H1 (cell line): ENCODE measurements around the gene PCGF3. TPM values are rescaled to one million over a fixed set of nuclear protein-coding genes. Genes with fewer than 3 reads are reported as not detected.
"Not testable (repeated sequence)": the region's sequence is repeated elsewhere in the genome, so short reads cannot be mapped to it uniquely, and the experiment has no call there.

Source experiments
- CTCF ChIA-PET: fragments of 300-600 bp; sonication (Branson Sonifier 250); formaldehyde crosslinking; loops from one replicate; lab custom pipeline; 2021; ENCODE audit not compliant: partially characterized antibody; lab: Charles Lee
- POLR2A ChIA-PET: fragments of 300-600 bp; sonication (Branson Sonifier 250); formaldehyde crosslinking; loops from one replicate; lab custom pipeline; 2021; ENCODE audit warnings: inconsistent platforms; ENCODE audit not compliant: partially characterized antibody; lab: Charles Lee
- DNase-seq, 2 experiments: peaks; one replicate each; pipeline versions ENCODE4 v3.0.0 to v3.0.0-alpha.2; 2010 to 2022; ENCODE audit warnings: low spot score in 2 of 2, low read depth in 1 of 2, mixed read lengths in 1 of 2
- FAIRE-seq: peaks from 2 replicates; lab custom pipeline; 2011; peaks lifted over from hg19 to GRCh38; lab: Jason Lieb, UNC
- H2AFZ ChIP-seq: 2 replicates; pipeline ENCODE4 v1.8.1; 2012; ENCODE audit warnings: low read length, inconsistent platforms
- H2AK5ac ChIP-seq: 2 replicates; pipeline ENCODE4 v1.6.1; 2013; ENCODE audit warnings: low read depth, low read length
- H2BK120ac ChIP-seq: replicated peaks from 2 replicates; pipeline ENCODE3; 2013; ENCODE audit warnings: low read depth, low read length, inconsistent platforms
- H2BK12ac ChIP-seq: 2 replicates; pipeline ENCODE4 v1.6.1; 2013; ENCODE audit warnings: low read depth, low read length
- H2BK15ac ChIP-seq: 2 replicates; pipeline ENCODE4 v1.6.1; 2013; ENCODE audit warnings: low read length
- H2BK20ac ChIP-seq: 2 replicates; pipeline ENCODE4 v1.6.1; 2013; ENCODE audit warnings: low read length
- H2BK5ac ChIP-seq: 2 replicates; pipeline ENCODE4 v1.6.1; 2013; ENCODE audit warnings: low read depth, low read length
- H3K14ac ChIP-seq: 2 replicates; pipeline ENCODE4 v1.6.1; 2013; ENCODE audit warnings: inconsistent platforms; ENCODE audit not compliant: insufficient read length
- H3K18ac ChIP-seq: 2 replicates; pipeline ENCODE4 v1.6.1; 2013; ENCODE audit warnings: low read length; ENCODE audit errors: extremely low read depth
- H3K23ac ChIP-seq: 2 replicates; pipeline ENCODE4 v1.6.1; 2013; ENCODE audit warnings: inconsistent platforms; ENCODE audit not compliant: insufficient read length
- H3K23me2 ChIP-seq: 2 replicates; pipeline ENCODE4 v1.6.1; 2013; ENCODE audit warnings: low read depth, low read length
- H3K27ac ChIP-seq: 2 replicates; pipeline ENCODE4 v1.6.1; 2011; ENCODE audit warnings: low read depth, low read length, inconsistent platforms
- H3K27me3 ChIP-seq, 4 experiments: replicated peaks in 1 of 4; 1 replicate in 1 of 4; 2 replicates in 3 of 4; pipeline versions ENCODE4 v1.6.1 to v1.8.1; 2011 to 2013; ENCODE audit warnings: low read length in 3 of 4, mild to moderate bottlenecking in 3 of 4, inconsistent platforms in 2 of 4, mixed read lengths in 2 of 4, moderate library complexity in 1 of 4; ENCODE audit not compliant: control insufficient read depth in 3 of 4, insufficient read depth in 3 of 4; ENCODE audit errors: extremely low read depth in 1 of 4
- H3K36me3 ChIP-seq, 4 experiments: 2 replicates each; pipeline versions ENCODE4 v1.6.1 to v1.8.1; 2011 to 2013; ENCODE audit warnings: mild to moderate bottlenecking in 4 of 4, low read length in 3 of 4, moderate library complexity in 2 of 4, control low read depth in 1 of 4, inconsistent platforms in 1 of 4; ENCODE audit not compliant: insufficient read depth in 4 of 4, control insufficient read depth in 2 of 4
- H3K4ac ChIP-seq: replicated peaks from 2 replicates; pipeline ENCODE3; 2013; ENCODE audit warnings: low read length, low read depth, mixed read lengths, inconsistent platforms; ENCODE audit not compliant: insufficient read length
- H3K4me1 ChIP-seq, 4 experiments: replicated peaks in 1 of 4; 1 replicate in 1 of 4; 2 replicates in 3 of 4; pipeline versions ENCODE4 v1.6.1 to v1.8.1; 2011 to 2013; ENCODE audit warnings: low read length in 3 of 4, inconsistent platforms in 2 of 4, mixed read lengths in 1 of 4; ENCODE audit not compliant: insufficient read depth in 4 of 4, control insufficient read depth in 3 of 4
- H3K4me2 ChIP-seq, 2 experiments: 2 replicates each; pipeline versions ENCODE4 v1.6.1 to v1.8.1; 2011 to 2013; ENCODE audit warnings: low read depth in 2 of 2, low read length in 2 of 2, control low read depth in 1 of 2, inconsistent platforms in 1 of 2, mild to moderate bottlenecking in 1 of 2; ENCODE audit not compliant: insufficient read depth in 1 of 2
- H3K4me3 ChIP-seq, 4 experiments: fragments of 200-600, 300-600 bp in 1 of 4; sonication (generic), shearing (Covaris generic), sonication (Bioruptor Twin) in 1 of 4; 2 replicates each; pipeline versions ENCODE4 v1.5.1 to v1.8.1; 2011 to 2016; ENCODE audit warnings: low read length in 4 of 4, low read depth in 3 of 4, control low read depth in 2 of 4, inconsistent platforms in 2 of 4, mild to moderate bottlenecking in 2 of 4, mixed read lengths in 1 of 4, moderate library complexity in 1 of 4; ENCODE audit not compliant: insufficient read depth in 2 of 4; ENCODE audit errors: extremely low read depth in 1 of 4
- H3K56ac ChIP-seq: replicated peaks from 2 replicates; pipeline ENCODE3; 2013; ENCODE audit warnings: low read depth, mild to moderate bottlenecking, mixed read lengths, low read length, inconsistent platforms; ENCODE audit not compliant: insufficient read length
- H3K79me1 ChIP-seq: 2 replicates; pipeline ENCODE4 v1.6.1; 2013; ENCODE audit warnings: low read depth, low read length, control low read depth
- H3K79me2 ChIP-seq, 2 experiments: 2 replicates each; pipeline versions ENCODE4 v1.6.1 to v1.8.1; 2012 to 2013; ENCODE audit warnings: low read length in 2 of 2, mild to moderate bottlenecking in 2 of 2, inconsistent platforms in 1 of 2; ENCODE audit not compliant: insufficient read depth in 2 of 2, control insufficient read depth in 1 of 2
- H3K9ac ChIP-seq, 4 experiments: replicated peaks in 1 of 4; 1 replicate in 1 of 4; 2 replicates in 3 of 4; pipeline versions ENCODE4 v1.6.1 to v1.8.1; 2011 to 2013; ENCODE audit warnings: low read depth in 3 of 4, low read length in 3 of 4, control low read depth in 2 of 4, mild to moderate bottlenecking in 2 of 4, moderate library complexity in 2 of 4, inconsistent platforms in 1 of 4; ENCODE audit errors: extremely low read depth in 1 of 4
- H3K9me3 ChIP-seq, 2 experiments: 2 replicates each; pipeline versions ENCODE4 v1.6.1 to v1.8.1; 2012 to 2013; ENCODE audit warnings: mild to moderate bottlenecking in 2 of 2, moderate library complexity in 2 of 2, control low read depth in 1 of 2, inconsistent platforms in 1 of 2, low read depth in 1 of 2, low read length in 1 of 2, mixed read lengths in 1 of 2; ENCODE audit not compliant: insufficient read depth in 2 of 2
- H4K20me1 ChIP-seq, 2 experiments: replicated peaks in 1 of 2; 2 replicates each; pipeline versions ENCODE3 to v1.8.1; 2011 to 2013; ENCODE audit warnings: inconsistent platforms in 2 of 2, low read length in 2 of 2, mild to moderate bottlenecking in 1 of 2; ENCODE audit not compliant: insufficient read depth in 2 of 2, control insufficient read depth in 1 of 2
- H4K5ac ChIP-seq: 2 replicates; pipeline ENCODE4 v1.6.1; 2013; ENCODE audit warnings: low read length, low read depth, mixed read lengths, inconsistent platforms; ENCODE audit not compliant: insufficient read length
- H4K8ac ChIP-seq: 2 replicates; pipeline ENCODE4 v1.8.0; 2013; ENCODE audit warnings: mild to moderate bottlenecking, moderate library complexity, low read length, inconsistent platforms; ENCODE audit not compliant: insufficient read depth; ENCODE audit errors: extremely low read depth
- H4K91ac ChIP-seq: replicated peaks from 2 replicates; pipeline ENCODE3; 2013; ENCODE audit warnings: low read length, mixed read lengths, inconsistent platforms; ENCODE audit not compliant: insufficient read length
- WGBS, 2 experiments: shearing (Covaris generic) in 1 of 2; methylation state at CpG; one replicate each; pipeline versions ENCODE4 v1.1.6 to v1.1.7; 2013 to 2015; ENCODE audit warnings: low lambda C conversion rate in 2 of 2, mixed read lengths in 2 of 2, inconsistent platforms in 1 of 2, low coverage in 1 of 2, missing lambda C conversion rate in 1 of 2; ENCODE audit not compliant: insufficient replicate concordance in 2 of 2, insufficient coverage in 1 of 2, insufficient read length in 1 of 2; ENCODE audit errors: extremely low coverage in 1 of 2, missing lambda C conversion rate in 1 of 2; 5-methylcytosine and 5-hydroxymethylcytosine counted together
- polyA plus RNA-seq, 7 experiments: library from polyadenylated mRNA; depleted of rRNA in 3 of 7; stranded (reverse) in 5 of 7; unstranded in 2 of 7; fragments of >200 nt in 5 of 7; fragments of 200-250 nt in 2 of 7; gene quantifications; 1 replicate in 5 of 7; 2 replicates in 1 of 7; 4 replicates in 1 of 7; pipeline versions ENCODE4 v1.2.1 to v1.2.3, GENCODE V29; 2011 to 2013; ENCODE audit warnings: missing spikeins in 2 of 7, mixed read lengths in 2 of 7
- total RNA-seq: library from RNA; stranded (reverse); fragmentation: NEBNext Ultra II Directional; extraction: Animal tissue kit (Norgen Biotek cat#: 25700); gene quantifications from 2 replicates; pipeline ENCODE4 v1.2.1, GENCODE V29; 2021

The PCGF3 gene
- total and polyA plus RNA-seq, 2 of the 8 experiments (the other 6 are each of a cell fraction or from before 2014, with no cell fraction given) = 52.7 to 52.9 TPM

- not testable (repeated sequence) for H3K4ac ChIP-seq, H3K23ac ChIP-seq, H2AFZ ChIP-seq, H2BK20ac ChIP-seq, H3K23me2 ChIP-seq, H3K14ac ChIP-seq, H3K56ac ChIP-seq, DNase-seq, H3K18ac ChIP-seq, H3K27ac ChIP-seq, H2BK120ac ChIP-seq, H2BK15ac ChIP-seq, H2BK12ac ChIP-seq, FAIRE-seq, H4K91ac ChIP-seq, H3K79me1 ChIP-seq, H3K9me3 ChIP-seq, H4K5ac ChIP-seq, H2BK5ac ChIP-seq, H2AK5ac ChIP-seq, H4K8ac ChIP-seq
- Histone ChIP-seq H3K4me1 (peaks cover 0 to 17% (median 15%) of the 10 kb centered on the region in 4 experiments; a peak in 6 of 7 replicates), H3K4me2 (peak overlapping the region; percentile 91 to 93), H3K79me2 (peaks cover 11 to 55% of the 10 kb centered on the region in 2 experiments; a peak in 3 of 4 replicates), H4K20me1 (peaks cover 14 to 22% of the 10 kb centered on the region in 2 experiments), H3K36me3 (peaks cover 0 to 43% (median 8%) of the 10 kb centered on the region in 4 experiments; a peak in 6 of 8 replicates), H3K27me3 (peaks cover 16 to 24% (median 24%) of the 10 kb centered on the region in 4 experiments), H3K4me3 (peak overlapping the region; percentile 77 to 92 (median 91)), H3K9ac (peak overlapping the region in 2 of 4 experiments; percentile 93 to 95; a peak in 2 of 7 replicates)
- WGBS, 2 experiments = 95% methylated on average over 10 of the region's 10 CpGs; no CpG with 5 or more reads in 1 of the 2 experiments
- POLR2A ChIA-PET = interaction anchor here (1.4 to 2.0 kb wide), 4 partner anchors 9 to 14 kb away, joined by 4 to 14 read pairs (median 8); no protein-coding TSS in a partner anchor
- CTCF ChIA-PET = interaction anchor here (1.8 to 3.9 kb wide), 2 partner anchors 14 to 38 kb away, joined by 6 to 12 read pairs; no protein-coding TSS in a partner anchor
These were observed 74.6 kb downstream of the PCGF3 start for GRCh38 chr4:780255-780654.
